Panc1 (cell line): ENCODE data around the gene KIAA1143. TPM values are rescaled to one million over a fixed set of nuclear protein-coding genes. Genes with fewer than 3 reads are reported as not detected.

Source experiments
- ATAC-seq: fragments of 200-7000 bp; cut with Tn5 transposase; 2 replicates; pipeline ENCODE4 v1.9.1; 2020; ENCODE audit warnings: mild to moderate bottlenecking, moderate library complexity
- BruUV-seq: library from RNA; stranded (reverse); fragments of 400-500 nt; replicated peaks from 2 replicates; lab custom pipeline; 2021; lab: Mats Ljungman, UMichigan
- CTCF ChIA-PET: fragments of 300-600 bp; sonication (Branson Sonifier 250); formaldehyde crosslinking; loops from one replicate; lab custom pipeline; 2022; ENCODE audit warnings: antibody characterized with exemption; lab: Charles Lee
- POLR2A ChIA-PET: fragments of 300-600 bp; sonication (Branson Sonifier 250); formaldehyde crosslinking; loops from one replicate; lab custom pipeline; 2022; ENCODE audit warnings: antibody characterized with exemption; lab: Charles Lee
- DNase-seq: peaks from one replicate; pipeline ENCODE4 v3.0.0-alpha.2; 2010; ENCODE audit warnings: low read depth, low spot score
- H3K27ac ChIP-seq: 2 replicates; pipeline ENCODE4 v1.5.1; 2011; ENCODE audit warnings: mild to moderate bottlenecking, low read length, inconsistent platforms
- H3K27me3 ChIP-seq: fragments of 200-500 bp; sonication (Bioruptor generic); 2 replicates; pipeline ENCODE4 v1.6.0; 2014; ENCODE audit warnings: low read length, inconsistent platforms; ENCODE audit not compliant: control insufficient read depth, insufficient read depth
- H3K36me3 ChIP-seq: fragments of 200-500 bp; sonication (Bioruptor generic); 2 replicates; pipeline ENCODE4 v1.5.1; 2014; ENCODE audit warnings: inconsistent platforms, mild to moderate bottlenecking, low read length, moderate library complexity; ENCODE audit not compliant: control insufficient read depth, insufficient read depth
- H3K4me1 ChIP-seq: 2 replicates; pipeline ENCODE4 v1.5.1; 2011; ENCODE audit warnings: inconsistent platforms, mild to moderate bottlenecking, low read length, moderate library complexity; ENCODE audit not compliant: control insufficient read depth, insufficient read depth
- H3K4me3 ChIP-seq, 2 experiments: 2 replicates each; pipeline ENCODE4 v1.5.1; 2011 to 2012; ENCODE audit warnings: low read depth in 2 of 2, low read length in 2 of 2, mild to moderate bottlenecking in 2 of 2, inconsistent platforms in 1 of 2, moderate library complexity in 1 of 2
- H3K9me3 ChIP-seq: fragments of 200-500 bp; sonication (Bioruptor generic); 2 replicates; pipeline ENCODE4 v1.5.1; 2014; ENCODE audit warnings: low read depth, mild to moderate bottlenecking, inconsistent platforms, low read length, moderate library complexity; ENCODE audit not compliant: control insufficient read depth, insufficient read depth
- POLR2AphosphoS5 ChIP-seq: IDR thresholded peaks from 2 replicates; pipeline ENCODE4 v1.6.1; 2012; ENCODE audit warnings: mild to moderate bottlenecking, low read depth, low read length, moderate library complexity
- SIN3A ChIP-seq: IDR thresholded peaks from 2 replicates; pipeline ENCODE4 v1.6.1; 2012; ENCODE audit warnings: low read depth, mild to moderate bottlenecking, low read length, moderate library complexity, borderline replicate concordance; ENCODE audit not compliant: insufficient read depth
- TCF7L2 ChIP-seq: IDR thresholded peaks from 2 replicates; pipeline ENCODE4 v1.6.1; 2011; ENCODE audit warnings: mild to moderate bottlenecking, low read depth, low read length, inconsistent platforms
- in situ Hi-C: cut with HindIII; loops from 2 replicates; pipeline ENCODE4 v1.10.0; 2016; ENCODE audit warnings: low sequenced_read_pairs, low pct_unique_long_range_greater_than_20kb
- intact Hi-C: fragments of 100-400 bp; cut with micrococcal nuclease; formaldehyde crosslinking; loops from one replicate; pipeline ENCODE4 v1.10.0; 2022; ENCODE audit not compliant: unreplicated experiment
- total RNA-seq: library from RNA; stranded (reverse); gene quantifications from one replicate; pipeline ENCODE4 v1.2.1, GENCODE V29; 2021; ENCODE audit not compliant: unreplicated experiment
- TF ChIP-seq, protein P1 (sequence below): fragments of 450-650 bp; IDR thresholded peaks from 2 replicates; pipeline ENCODE4 v1.5.1; 2017; ENCODE audit warnings: mild to moderate bottlenecking
- TF ChIP-seq, protein P2 (sequence below), 2 experiments: IDR thresholded peaks; 2 replicates each; pipeline ENCODE4 v1.6.1; 2011 to 2012; ENCODE audit warnings: low read depth in 2 of 2, control low read depth in 1 of 2, low read length in 1 of 2, mild to moderate bottlenecking in 1 of 2, moderate library complexity in 1 of 2; ENCODE audit not compliant: insufficient read depth in 1 of 2

KIAA1143 gene
- total RNA-seq, 1 experiment from 2014 or later, result 17.5 TPM

DNA sequence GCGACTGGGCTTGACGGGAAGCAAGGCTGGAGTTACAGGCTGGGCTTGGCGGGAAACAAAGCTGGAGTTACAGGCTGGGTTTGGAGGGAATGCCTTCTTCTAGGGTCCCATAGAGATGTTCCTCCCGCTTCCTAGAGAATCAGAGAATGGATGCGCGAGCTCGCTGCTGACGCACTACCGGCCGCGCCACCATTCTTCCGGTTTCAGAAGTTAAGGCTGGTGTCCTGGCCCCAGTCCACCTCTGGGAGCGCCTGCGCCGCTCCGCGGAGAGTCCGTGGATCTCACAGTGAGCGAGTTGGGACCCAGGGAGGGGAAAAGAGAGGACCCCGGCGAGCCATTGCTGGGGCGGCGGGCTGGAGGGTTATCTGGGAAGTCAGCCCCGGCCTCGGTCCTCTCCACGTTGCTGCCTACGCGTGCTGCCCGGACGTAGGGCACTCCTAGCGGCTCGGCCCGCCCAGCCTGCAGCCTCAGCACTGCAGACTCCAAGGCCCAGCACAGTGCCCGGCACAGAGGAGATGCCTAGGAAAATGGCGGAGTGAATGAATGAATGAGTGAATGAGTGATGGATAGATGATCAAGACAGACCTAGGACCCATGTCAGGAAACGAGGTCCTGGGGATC lies 48.9 kb downstream of the KIAA1143 start, which contains the start of gene ZNF502:
ZNF502 (plus strand) TSS at position 206 of the 621 bp plus-strand sequence. CDS start 7,602 bp downstream, outside the sequence.
- ATAC-seq (no peak), DNase-seq (no peak)
- ChIA-PET POLR2A (no interaction called here), CTCF (no interaction called here)
- H3K27me3 ChIP-seq, result no peaks in the 10 kb centered on the region
- peak within 1 kb of the TSS in 1 of 2 experiments; percentile 41; a peak in 1 of 4 replicates for H3K4me3 ChIP-seq
- no peak within 1 kb of the TSS for H3K27ac ChIP-seq
- intact Hi-C loops (no loop called here), in situ Hi-C loops (no loop called here)
- no peaks in the 10 kb centered on the region for H3K36me3 ChIP-seq
- BruUV-seq, result no TSS peak
- TF ChIP-seq, protein P1, sequence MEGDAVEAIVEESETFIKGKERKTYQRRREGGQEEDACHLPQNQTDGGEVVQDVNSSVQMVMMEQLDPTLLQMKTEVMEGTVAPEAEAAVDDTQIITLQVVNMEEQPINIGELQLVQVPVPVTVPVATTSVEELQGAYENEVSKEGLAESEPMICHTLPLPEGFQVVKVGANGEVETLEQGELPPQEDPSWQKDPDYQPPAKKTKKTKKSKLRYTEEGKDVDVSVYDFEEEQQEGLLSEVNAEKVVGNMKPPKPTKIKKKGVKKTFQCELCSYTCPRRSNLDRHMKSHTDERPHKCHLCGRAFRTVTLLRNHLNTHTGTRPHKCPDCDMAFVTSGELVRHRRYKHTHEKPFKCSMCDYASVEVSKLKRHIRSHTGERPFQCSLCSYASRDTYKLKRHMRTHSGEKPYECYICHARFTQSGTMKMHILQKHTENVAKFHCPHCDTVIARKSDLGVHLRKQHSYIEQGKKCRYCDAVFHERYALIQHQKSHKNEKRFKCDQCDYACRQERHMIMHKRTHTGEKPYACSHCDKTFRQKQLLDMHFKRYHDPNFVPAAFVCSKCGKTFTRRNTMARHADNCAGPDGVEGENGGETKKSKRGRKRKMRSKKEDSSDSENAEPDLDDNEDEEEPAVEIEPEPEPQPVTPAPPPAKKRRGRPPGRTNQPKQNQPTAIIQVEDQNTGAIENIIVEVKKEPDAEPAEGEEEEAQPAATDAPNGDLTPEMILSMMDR, result no peak
- TF ChIP-seq, protein P2, sequence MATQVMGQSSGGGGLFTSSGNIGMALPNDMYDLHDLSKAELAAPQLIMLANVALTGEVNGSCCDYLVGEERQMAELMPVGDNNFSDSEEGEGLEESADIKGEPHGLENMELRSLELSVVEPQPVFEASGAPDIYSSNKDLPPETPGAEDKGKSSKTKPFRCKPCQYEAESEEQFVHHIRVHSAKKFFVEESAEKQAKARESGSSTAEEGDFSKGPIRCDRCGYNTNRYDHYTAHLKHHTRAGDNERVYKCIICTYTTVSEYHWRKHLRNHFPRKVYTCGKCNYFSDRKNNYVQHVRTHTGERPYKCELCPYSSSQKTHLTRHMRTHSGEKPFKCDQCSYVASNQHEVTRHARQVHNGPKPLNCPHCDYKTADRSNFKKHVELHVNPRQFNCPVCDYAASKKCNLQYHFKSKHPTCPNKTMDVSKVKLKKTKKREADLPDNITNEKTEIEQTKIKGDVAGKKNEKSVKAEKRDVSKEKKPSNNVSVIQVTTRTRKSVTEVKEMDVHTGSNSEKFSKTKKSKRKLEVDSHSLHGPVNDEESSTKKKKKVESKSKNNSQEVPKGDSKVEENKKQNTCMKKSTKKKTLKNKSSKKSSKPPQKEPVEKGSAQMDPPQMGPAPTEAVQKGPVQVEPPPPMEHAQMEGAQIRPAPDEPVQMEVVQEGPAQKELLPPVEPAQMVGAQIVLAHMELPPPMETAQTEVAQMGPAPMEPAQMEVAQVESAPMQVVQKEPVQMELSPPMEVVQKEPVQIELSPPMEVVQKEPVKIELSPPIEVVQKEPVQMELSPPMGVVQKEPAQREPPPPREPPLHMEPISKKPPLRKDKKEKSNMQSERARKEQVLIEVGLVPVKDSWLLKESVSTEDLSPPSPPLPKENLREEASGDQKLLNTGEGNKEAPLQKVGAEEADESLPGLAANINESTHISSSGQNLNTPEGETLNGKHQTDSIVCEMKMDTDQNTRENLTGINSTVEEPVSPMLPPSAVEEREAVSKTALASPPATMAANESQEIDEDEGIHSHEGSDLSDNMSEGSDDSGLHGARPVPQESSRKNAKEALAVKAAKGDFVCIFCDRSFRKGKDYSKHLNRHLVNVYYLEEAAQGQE (IDR thresholded peaks at IDR 0.05; ENCODE audit: insufficient read depth in 1 of 2, low read depth in 2 of 2, low read length in 1 of 2), result no peak
- TF ChIP-seq SIN3A (no peak), TCF7L2 (no peak), POLR2AphosphoS5 (no peak)
- peaks cover 9% of the 10 kb centered on the region; the same call in 1 of the 2 replicates for H3K9me3 ChIP-seq
- H3K4me1 ChIP-seq, result no peaks in the 10 kb centered on the region

Other genes starting within 250 kb of the KIAA1143 start
- not detected for gene ZKSCAN7, start 206.4 kb downstream of the KIAA1143 start, total RNA-seq
- gene ZNF660, start 176.7 kb downstream of the KIAA1143 start, total RNA-seq, result not detected
- 7.0 TPM for gene ZNF197, start 136.6 kb downstream of the KIAA1143 start, total RNA-seq
- gene ZNF35, start 112.9 kb downstream of the KIAA1143 start, total RNA-seq, result 9.3 TPM
- not detected for gene ZNF502, start 49.0 kb downstream of the KIAA1143 start, total RNA-seq
- gene ZNF501, start 32.0 kb downstream of the KIAA1143 start, total RNA-seq, result 0.15 TPM
- gene KIF15, start 175 bp upstream of the KIAA1143 start, total RNA-seq, result 12.2 TPM
- 12.7 TPM for gene TMEM42, start 100.3 kb upstream of the KIAA1143 start, total RNA-seq
- 0.46 TPM for gene TGM4, start 113.0 kb upstream of the KIAA1143 start, total RNA-seq
- 49.5 TPM for gene ZDHHC3, start 214.6 kb upstream of the KIAA1143 start, total RNA-seq
- gene EXOSC7, start 214.6 kb upstream of the KIAA1143 start, total RNA-seq, result 38.4 TPM